BLaER1 (cell line): ENCODE results near the gene CC2D1A.

Experiments
- H3K27ac ChIP-seq: shearing (Covaris generic); formaldehyde crosslinking; 2 replicates; pipeline ENCODE4 v1.8.1; 2022
- H3K27me3 ChIP-seq: shearing (Covaris generic); formaldehyde crosslinking; 2 replicates; pipeline ENCODE4 v1.8.1; 2022
- H3K36me3 ChIP-seq: shearing (Covaris generic); formaldehyde crosslinking; 2 replicates; pipeline ENCODE4 v1.8.1; 2022
- H3K4me1 ChIP-seq: shearing (Covaris generic); formaldehyde crosslinking; 2 replicates; pipeline ENCODE4 v1.8.1; 2022
- H3K4me2 ChIP-seq: shearing (Covaris generic); formaldehyde crosslinking; 2 replicates; pipeline ENCODE4 v1.8.1; 2022
- H3K4me3 ChIP-seq: shearing (Covaris generic); formaldehyde crosslinking; 2 replicates; pipeline ENCODE4 v1.8.1; 2022
- H3K9ac ChIP-seq: shearing (Covaris generic); formaldehyde crosslinking; 2 replicates; pipeline ENCODE4 v1.8.1; 2022
- H3K9me3 ChIP-seq: shearing (Covaris generic); formaldehyde crosslinking; 2 replicates; pipeline ENCODE4 v1.8.1; 2022
- H4K20me1 ChIP-seq: shearing (Covaris generic); formaldehyde crosslinking; 2 replicates; pipeline ENCODE4 v1.8.1; 2022
- Cebpa-rat ChIP-seq: shearing (Covaris generic); IDR thresholded peaks from 2 replicates; pipeline ENCODE4 v1.8.1; 2022

The CC2D1A gene

GRCh38 chr19:13931391-13932148 is 25.6 kb downstream of the CC2D1A start:
- H3K4me1 ChIP-seq = peaks cover 8% of the 10 kb centered on the region; the same call in 1 of the 2 replicates
- H4K20me1 ChIP-seq = no peaks in the 10 kb centered on the region
- TF ChIP-seq Cebpa-rat = no peak

GRCh38 chr19:13932149-13932637 is 26.2 kb downstream of the CC2D1A start:
- Histone ChIP-seq H3K4me1 (peaks cover 8% of the 10 kb centered on the region; the same call in 1 of the 2 replicates), H3K36me3 (peaks cover 38% of the 10 kb centered on the region)

More at GRCh38 chr19:13931391-13932148, 25.6 kb downstream of the CC2D1A start:
- Histone ChIP-seq H3K4me3 (no peak overlapping the region), H3K27me3 (no peaks in the 10 kb centered on the region), H3K36me3 (peaks cover 45% of the 10 kb centered on the region), H3K9me3 (no peaks in the 10 kb centered on the region), H3K27ac (no peak overlapping the region), H3K4me2 (no peak overlapping the region), H3K9ac (no peak overlapping the region)

GRCh38 chr19:13932911-13933393 is 27.0 kb downstream of the CC2D1A start:
- H3K4me3 ChIP-seq = no peak overlapping the region
- H3K27ac ChIP-seq = no peak overlapping the region
- TF ChIP-seq Cebpa-rat = no peak
- H3K9ac ChIP-seq = no peak overlapping the region
- H4K20me1 ChIP-seq = no peaks in the 10 kb centered on the region
- peaks cover 31% of the 10 kb centered on the region for H3K36me3 ChIP-seq
- no peaks in the 10 kb centered on the region for H3K9me3 ChIP-seq
- no peak overlapping the region for H3K4me2 ChIP-seq
- H3K27me3 ChIP-seq = no peaks in the 10 kb centered on the region
- H3K4me1 ChIP-seq = peaks cover 8% of the 10 kb centered on the region; the same call in 1 of the 2 replicates

More at GRCh38 chr19:13932149-13932637, 26.2 kb downstream of the CC2D1A start:
- Histone ChIP-seq H3K9ac (no peak overlapping the region), H3K4me3 (no peak overlapping the region), H3K9me3 (no peaks in the 10 kb centered on the region), H3K4me2 (no peak overlapping the region), H4K20me1 (no peaks in the 10 kb centered on the region), H3K27me3 (no peaks in the 10 kb centered on the region), H3K27ac (no peak overlapping the region)
- no peak for TF ChIP-seq Cebpa-rat

GRCh38 chr19:13934785-13935109 is 28.7 kb downstream of the CC2D1A start:
- no peaks in the 10 kb centered on the region for H3K9me3 ChIP-seq
- TF ChIP-seq Cebpa-rat = no peak
- peaks cover 18% of the 10 kb centered on the region for H3K36me3 ChIP-seq
- H3K4me1 ChIP-seq = peaks cover 8% of the 10 kb centered on the region; the same call in 1 of the 2 replicates
- no peak overlapping the region for H3K9ac ChIP-seq
- H3K27ac ChIP-seq = no peak overlapping the region
- no peak overlapping the region for H3K4me2 ChIP-seq
- H3K4me3 ChIP-seq = no peak overlapping the region
- H3K27me3 ChIP-seq = no peaks in the 10 kb centered on the region
- no peaks in the 10 kb centered on the region for H4K20me1 ChIP-seq

GRCh38 chr19:13935765-13936510 is 29.9 kb downstream of the CC2D1A start:
- Histone ChIP-seq H3K27me3 (no peaks in the 10 kb centered on the region), H3K36me3 (peaks cover 8% of the 10 kb centered on the region), H3K4me2 (no peak overlapping the region; the same call in 1 of the 2 replicates), H3K9me3 (no peaks in the 10 kb centered on the region), H3K9ac (no peak overlapping the region), H4K20me1 (no peaks in the 10 kb centered on the region), H3K4me3 (no peak overlapping the region), H3K27ac (no peak overlapping the region), H3K4me1 (peaks cover 8% of the 10 kb centered on the region; the same call in 1 of the 2 replicates)
- no peak for TF ChIP-seq Cebpa-rat

- Histone ChIP-seq H3K27me3 (no peaks in the 10 kb centered on the region), H3K9ac (no peak overlapping the region), H3K27ac (no peak overlapping the region), H3K4me2 (no peak overlapping the region), H4K20me1 (no peaks in the 10 kb centered on the region), H3K9me3 (no peaks in the 10 kb centered on the region), H3K4me1 (peaks cover 8% of the 10 kb centered on the region; the same call in 1 of the 2 replicates), H3K4me3 (no peak overlapping the region), H3K36me3 (no peaks in the 10 kb centered on the region)
- TF ChIP-seq Cebpa-rat = no peak
These were observed 31.7 kb downstream of the CC2D1A start for GRCh38 chr19:13937479-13938300.

GRCh38 chr19:13938301-13939064 is 32.5 kb downstream of the CC2D1A start, which contains the start of gene PODNL1:
PODNL1 (minus strand) TSS chr19:13938417; CDS start chr19:13938181, 236 bp downstream.
- H3K4me2 ChIP-seq = no peak within 1 kb of the TSS
- no peak within 1 kb of the TSS for H3K9ac ChIP-seq
- no peaks in the 10 kb centered on the region for H3K9me3 ChIP-seq
- no peak within 1 kb of the TSS for H3K27ac ChIP-seq
- peaks cover 8% of the 10 kb centered on the region; the same call in 1 of the 2 replicates for H3K4me1 ChIP-seq
- no peaks in the 10 kb centered on the region for H3K27me3 ChIP-seq
- no peaks in the 10 kb centered on the region for H4K20me1 ChIP-seq
- TF ChIP-seq Cebpa-rat = no peak
- H3K36me3 ChIP-seq = no peaks in the 10 kb centered on the region
- H3K4me3 ChIP-seq = no peak within 1 kb of the TSS

- no peaks in the 10 kb centered on the region for H3K36me3 ChIP-seq
- TF ChIP-seq Cebpa-rat = no peak
- H3K4me3 ChIP-seq = no peak overlapping the region
- no peak overlapping the region for H3K9ac ChIP-seq
- H4K20me1 ChIP-seq = no peaks in the 10 kb centered on the region
- peaks cover 14% of the 10 kb centered on the region for H3K4me1 ChIP-seq
- H3K27ac ChIP-seq = no peak overlapping the region
- H3K9me3 ChIP-seq = no peaks in the 10 kb centered on the region
- H3K27me3 ChIP-seq = no peaks in the 10 kb centered on the region
- H3K4me2 ChIP-seq = no peak overlapping the region
These were observed 36.2 kb downstream of the CC2D1A start for GRCh38 chr19:13942023-13942684.
